HEK293T (cell line): ENCODE measurements around the gene MOCS3.

Experiments used
- ARNT ChIP-seq: fragments of 450-650 bp; IDR thresholded peaks from 2 replicates; pipeline ENCODE4 v1.6.1; 2017; ENCODE audit warnings: mild to moderate bottlenecking
- BHLHE40 ChIP-seq: fragments of 450-650 bp; IDR thresholded peaks from 2 replicates; pipeline ENCODE4 v1.6.1; 2016; ENCODE audit warnings: mild to moderate bottlenecking, moderate library complexity, borderline replicate concordance
- ELF4 ChIP-seq: fragments of 450-650 bp; IDR thresholded peaks from 2 replicates; pipeline ENCODE4 v1.6.1; 2017; ENCODE audit warnings: antibody characterized with exemption
- FOXA1 ChIP-seq: fragments of 450-650 bp; IDR thresholded peaks from 2 replicates; pipeline ENCODE4 v1.6.1; 2016; ENCODE audit warnings: mild to moderate bottlenecking
- FOXK2 ChIP-seq: fragments of 450-650 bp; IDR thresholded peaks from 2 replicates; pipeline ENCODE4 v1.6.1; 2016; ENCODE audit warnings: mild to moderate bottlenecking
- L3MBTL2 ChIP-seq: fragments of 450-650 bp; conservative IDR thresholded peaks from 2 replicates; pipeline ENCODE4 v1.6.1; 2016; ENCODE audit warnings: mild to moderate bottlenecking
- LEF1 ChIP-seq: fragments of 450-650 bp; IDR thresholded peaks from 2 replicates; pipeline ENCODE4 v1.6.1; 2017; ENCODE audit warnings: mild to moderate bottlenecking, borderline replicate concordance
- SUZ12 ChIP-seq: fragments of 450-650 bp; IDR thresholded peaks from 2 replicates; pipeline ENCODE4 v1.6.1; 2016; ENCODE audit warnings: mild to moderate bottlenecking
- TF ChIP-seq, protein P1 (sequence below): fragments of 450-650 bp; IDR thresholded peaks from 2 replicates; pipeline ENCODE4 v1.6.1; 2016

DNA sequence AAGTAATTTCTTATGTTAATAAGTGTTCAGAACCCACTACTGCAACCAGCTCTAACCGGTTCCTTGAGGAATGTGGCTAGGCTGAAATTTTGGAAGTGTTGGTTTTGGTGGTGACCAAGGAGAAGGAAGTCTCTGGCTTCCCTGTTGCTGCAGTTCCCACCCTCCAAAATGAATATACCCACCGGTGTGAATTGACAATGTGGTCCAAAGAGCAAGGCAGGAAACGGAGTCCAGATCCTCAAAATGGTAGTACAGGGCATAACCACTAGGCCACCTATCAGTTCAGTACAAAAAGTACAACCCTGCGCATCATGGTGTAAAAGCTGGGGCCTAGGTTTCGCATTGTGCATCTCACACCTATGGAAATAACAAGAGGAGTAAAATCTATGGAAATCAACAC, 30.1 kb upstream of the MOCS3 start:
- TF ChIP-seq ARNT: no peak
- TF ChIP-seq FOXA1: no peak
- TF ChIP-seq FOXK2: no peak
- no peak for TF ChIP-seq ELF4
- no peak for TF ChIP-seq LEF1
- TF ChIP-seq L3MBTL2: no peak
- TF ChIP-seq SUZ12: no peak
- no peak for TF ChIP-seq BHLHE40
- TF ChIP-seq, protein P1, sequence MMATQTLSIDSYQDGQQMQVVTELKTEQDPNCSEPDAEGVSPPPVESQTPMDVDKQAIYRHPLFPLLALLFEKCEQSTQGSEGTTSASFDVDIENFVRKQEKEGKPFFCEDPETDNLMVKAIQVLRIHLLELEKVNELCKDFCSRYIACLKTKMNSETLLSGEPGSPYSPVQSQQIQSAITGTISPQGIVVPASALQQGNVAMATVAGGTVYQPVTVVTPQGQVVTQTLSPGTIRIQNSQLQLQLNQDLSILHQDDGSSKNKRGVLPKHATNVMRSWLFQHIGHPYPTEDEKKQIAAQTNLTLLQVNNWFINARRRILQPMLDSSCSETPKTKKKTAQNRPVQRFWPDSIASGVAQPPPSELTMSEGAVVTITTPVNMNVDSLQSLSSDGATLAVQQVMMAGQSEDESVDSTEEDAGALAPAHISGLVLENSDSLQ: no peak
